ENCODE results near the gene EFEMP1.

Gene EFEMP1

DNA sequence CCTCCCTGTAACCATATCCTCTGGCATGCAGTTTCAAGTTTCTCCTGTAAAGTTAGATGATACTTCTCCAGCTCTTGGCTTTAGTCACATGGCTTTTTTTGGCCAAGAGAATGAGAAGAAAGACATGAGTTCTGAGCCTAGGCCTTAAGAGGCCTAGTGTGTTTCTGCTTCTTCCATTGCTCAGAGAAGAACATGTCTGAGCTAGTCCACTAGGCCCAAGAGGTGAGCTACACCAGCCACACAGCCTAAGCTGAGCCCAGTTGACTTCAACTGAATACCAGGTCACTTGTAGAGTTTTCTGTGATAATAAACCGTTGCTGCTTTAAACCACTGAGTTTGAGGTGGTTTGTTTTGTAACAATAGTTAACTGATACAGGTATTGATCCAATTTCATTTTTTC is 19.9 kb upstream of the EFEMP1 start:
- DNase-seq (ENCODE audit: low read depth): no peak
- no peak overlapping the region for H3K4me3 ChIP-seq (ENCODE audit: control insufficient read depth, low read depth, low read length)
- TF ChIP-seq, protein P1, sequence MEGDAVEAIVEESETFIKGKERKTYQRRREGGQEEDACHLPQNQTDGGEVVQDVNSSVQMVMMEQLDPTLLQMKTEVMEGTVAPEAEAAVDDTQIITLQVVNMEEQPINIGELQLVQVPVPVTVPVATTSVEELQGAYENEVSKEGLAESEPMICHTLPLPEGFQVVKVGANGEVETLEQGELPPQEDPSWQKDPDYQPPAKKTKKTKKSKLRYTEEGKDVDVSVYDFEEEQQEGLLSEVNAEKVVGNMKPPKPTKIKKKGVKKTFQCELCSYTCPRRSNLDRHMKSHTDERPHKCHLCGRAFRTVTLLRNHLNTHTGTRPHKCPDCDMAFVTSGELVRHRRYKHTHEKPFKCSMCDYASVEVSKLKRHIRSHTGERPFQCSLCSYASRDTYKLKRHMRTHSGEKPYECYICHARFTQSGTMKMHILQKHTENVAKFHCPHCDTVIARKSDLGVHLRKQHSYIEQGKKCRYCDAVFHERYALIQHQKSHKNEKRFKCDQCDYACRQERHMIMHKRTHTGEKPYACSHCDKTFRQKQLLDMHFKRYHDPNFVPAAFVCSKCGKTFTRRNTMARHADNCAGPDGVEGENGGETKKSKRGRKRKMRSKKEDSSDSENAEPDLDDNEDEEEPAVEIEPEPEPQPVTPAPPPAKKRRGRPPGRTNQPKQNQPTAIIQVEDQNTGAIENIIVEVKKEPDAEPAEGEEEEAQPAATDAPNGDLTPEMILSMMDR (IDR thresholded peaks at IDR 0.05; ENCODE audit: control insufficient read depth, insufficient read depth, low read depth, low read length, missing control alignments): no peak

DNA sequence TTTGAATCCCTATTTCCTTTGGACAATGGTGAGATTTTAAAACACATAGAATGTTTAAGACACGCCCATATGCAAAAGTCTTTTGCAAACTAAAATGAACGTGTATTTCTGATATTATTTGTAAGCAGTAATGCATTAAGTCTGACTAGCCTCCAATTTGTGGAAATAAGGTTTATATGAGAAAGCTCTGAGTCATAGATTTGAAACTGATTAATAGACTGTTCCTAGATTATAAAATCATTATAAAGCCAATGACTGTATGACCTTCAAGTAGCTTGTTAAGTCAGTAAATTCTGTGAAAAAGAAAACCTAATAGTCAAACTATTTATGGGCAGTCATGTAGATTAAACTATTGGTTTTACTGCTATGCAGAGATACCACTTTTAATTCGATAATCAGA is 12.8 kb upstream of the EFEMP1 start:
- DNase-seq (ENCODE audit: low read depth): no peak
- no peak overlapping the region for H3K4me3 ChIP-seq (ENCODE audit: control insufficient read depth, low read depth, low read length)
- TF ChIP-seq, protein P1 (IDR thresholded peaks at IDR 0.05; ENCODE audit: control insufficient read depth, insufficient read depth, low read depth, low read length, missing control alignments): no peak

DNA sequence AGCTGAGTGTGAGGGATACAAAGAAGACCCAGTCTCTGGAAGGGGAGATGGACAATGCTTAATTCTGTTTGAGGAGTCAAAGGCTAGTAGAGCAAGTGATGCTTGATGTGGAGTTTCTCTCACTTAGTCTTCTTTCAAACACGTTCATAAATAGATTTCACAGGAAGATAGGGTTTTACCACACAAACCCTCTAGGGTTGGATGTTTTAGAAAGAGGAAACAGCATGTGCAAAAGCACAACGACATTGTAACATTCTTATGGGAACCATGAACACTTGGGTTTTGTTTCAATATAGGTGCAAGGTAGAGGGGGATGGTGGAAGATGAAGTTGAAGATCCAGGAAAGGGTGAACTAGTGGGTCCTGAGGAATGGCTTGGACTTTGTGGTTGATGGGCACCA is 10.8 kb upstream of the EFEMP1 start:
- DNase-seq (ENCODE audit: low read depth): no peak
- TF ChIP-seq, protein P1 (IDR thresholded peaks at IDR 0.05; ENCODE audit: control insufficient read depth, insufficient read depth, low read depth, low read length, missing control alignments): no peak
- H3K4me3 ChIP-seq (ENCODE audit: control insufficient read depth, low read depth, low read length): no peak overlapping the region

DNA sequence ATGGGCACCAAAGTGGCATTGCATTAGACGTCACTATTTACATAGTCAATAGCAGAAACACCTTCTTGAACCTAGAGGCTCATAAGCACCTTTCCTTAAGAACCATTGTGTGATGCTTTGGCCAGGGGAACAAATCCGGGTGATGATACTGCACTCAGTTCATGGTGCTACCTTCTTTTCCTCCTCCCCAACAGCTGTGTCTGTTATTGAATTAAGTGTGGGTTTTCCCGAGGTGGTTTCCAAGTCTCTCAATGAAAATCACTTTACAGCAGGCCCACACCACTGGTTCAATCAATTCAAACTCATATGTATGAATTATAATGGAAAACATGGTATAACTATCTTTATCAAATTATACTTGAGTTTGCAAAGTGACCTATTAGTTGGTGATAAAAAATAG is 9.3 kb upstream of the EFEMP1 start:
- no peak overlapping the region for H3K4me3 ChIP-seq (ENCODE audit: control insufficient read depth, low read depth, low read length)
- DNase-seq (ENCODE audit: low read depth): no peak
- TF ChIP-seq, protein P1 (IDR thresholded peaks at IDR 0.05; ENCODE audit: control insufficient read depth, insufficient read depth, low read depth, low read length, missing control alignments): no peak

DNA sequence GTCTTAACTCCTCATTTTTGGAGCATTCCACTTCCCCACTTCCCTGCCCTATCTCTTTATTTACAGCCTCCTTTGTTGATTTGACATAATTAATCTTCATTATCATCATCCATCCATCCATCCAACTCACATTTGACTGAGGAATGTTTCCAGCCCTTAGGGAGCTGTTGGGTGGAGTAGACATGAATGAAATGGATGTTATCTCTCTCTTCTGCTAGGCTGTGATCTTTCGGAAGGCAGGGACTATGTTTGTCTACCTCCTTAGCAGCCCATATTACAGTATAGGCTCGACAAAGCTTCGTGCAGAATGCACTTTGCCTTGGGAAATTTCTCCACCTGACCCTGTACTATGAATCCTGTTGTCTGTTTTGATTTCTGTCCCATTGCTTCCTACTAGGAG is 7.7 kb upstream of the EFEMP1 start:
- TF ChIP-seq, protein P1 (IDR thresholded peaks at IDR 0.05; ENCODE audit: control insufficient read depth, insufficient read depth, low read depth, low read length, missing control alignments): no peak
- DNase-seq (ENCODE audit: low read depth): no peak
- no peak overlapping the region for H3K4me3 ChIP-seq (ENCODE audit: control insufficient read depth, low read depth, low read length)

DNA sequence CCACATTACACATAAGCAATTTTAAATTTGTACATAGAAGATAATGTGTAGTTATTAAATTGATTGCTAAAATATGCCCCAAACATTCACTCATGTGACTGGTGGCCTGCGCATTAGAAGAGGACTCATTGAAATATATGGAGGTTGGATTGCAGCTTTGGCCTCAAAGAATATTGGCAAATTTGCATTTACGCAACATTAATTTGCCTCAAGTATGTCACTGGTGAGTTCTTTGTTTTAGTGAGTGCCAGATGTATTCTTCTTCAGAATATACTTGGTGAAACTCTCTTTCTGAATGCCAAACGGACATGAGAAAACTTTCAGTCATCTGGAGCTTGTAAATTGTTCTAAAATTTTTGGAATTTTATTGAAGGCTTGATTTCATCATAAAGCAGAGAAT is 5.9 kb upstream of the EFEMP1 start:
- no peak for DNase-seq (ENCODE audit: low read depth)
- TF ChIP-seq, protein P1 (IDR thresholded peaks at IDR 0.05; ENCODE audit: control insufficient read depth, insufficient read depth, low read depth, low read length, missing control alignments): no peak
- H3K4me3 ChIP-seq (ENCODE audit: control insufficient read depth, low read depth, low read length): no peak overlapping the region

DNA sequence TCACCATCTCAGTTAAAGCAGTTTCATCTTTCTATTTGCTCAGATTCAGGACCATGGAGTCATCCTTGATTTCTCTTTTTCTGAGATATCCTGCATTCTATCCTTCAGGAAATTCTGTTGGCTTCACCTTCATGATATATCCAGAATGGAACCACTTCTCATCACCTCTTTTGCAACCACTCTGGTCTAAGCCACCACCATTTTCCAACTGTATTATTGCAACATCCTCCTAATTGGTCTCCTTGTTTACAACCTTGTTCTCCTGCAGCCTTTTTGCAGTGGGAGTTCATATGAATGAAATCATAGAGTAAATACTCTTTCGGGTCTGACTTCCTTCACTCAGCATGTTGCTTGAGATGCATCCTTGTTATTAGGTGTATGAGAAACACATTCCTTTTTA is 3.4 kb upstream of the EFEMP1 start:
- TF ChIP-seq, protein P1 (IDR thresholded peaks at IDR 0.05; ENCODE audit: control insufficient read depth, insufficient read depth, low read depth, low read length, missing control alignments): no peak
- no peak overlapping the region for H3K4me3 ChIP-seq (ENCODE audit: control insufficient read depth, low read depth, low read length)
- DNase-seq (ENCODE audit: low read depth): no peak
